GM19099 (cell line): ENCODE data around the gene OR7G1.

Experiments
- POLR2A ChIP-seq: IDR thresholded peaks from 3 replicates; pipeline ENCODE4 v1.6.1; 2011; ENCODE audit warnings: low read depth; ENCODE audit not compliant: insufficient read length; ENCODE audit errors: extremely low read depth

OR7G1 gene

DNA sequence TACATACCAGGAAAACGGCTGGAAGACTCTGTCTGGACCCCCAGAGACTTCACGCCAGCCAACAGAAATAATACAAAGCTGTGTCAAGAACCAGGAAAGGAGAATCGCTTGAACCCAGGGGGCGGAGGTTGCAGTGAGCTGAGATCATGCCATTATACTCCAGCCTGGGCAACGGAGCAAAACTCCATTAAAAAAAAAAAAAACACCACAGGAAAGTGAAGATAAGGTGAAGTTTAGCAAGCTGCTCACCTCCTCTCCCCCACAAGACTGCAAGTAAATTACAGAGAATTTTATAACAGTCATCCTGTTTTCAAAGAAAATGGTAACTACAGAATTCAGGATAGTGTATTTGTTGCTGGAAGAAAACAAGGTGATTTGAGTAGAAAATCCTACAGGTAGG lies 984 bp upstream of the OR7G1 start:
- TF ChIP-seq POLR2A: no peak

DNA sequence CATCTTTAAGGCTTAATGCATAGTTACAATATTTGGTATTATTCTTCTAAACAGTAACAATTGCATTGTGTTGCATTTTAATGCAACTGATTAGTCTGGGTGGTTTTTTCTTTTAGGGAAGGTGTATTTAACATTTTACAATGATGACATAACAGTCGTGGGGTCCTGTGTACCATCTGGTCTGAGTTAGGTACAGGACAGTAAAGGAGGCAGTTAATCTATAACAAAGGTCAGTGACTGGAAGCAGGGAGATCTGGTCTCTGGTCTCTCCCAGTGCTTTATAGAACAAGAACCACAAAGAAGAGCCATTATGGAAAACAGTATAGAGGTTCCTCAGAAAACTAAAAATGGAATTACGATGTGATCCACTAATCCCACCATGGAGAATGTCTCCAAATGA lies 5.6 kb downstream of the OR7G1 start:
- no peak for TF ChIP-seq POLR2A

DNA sequence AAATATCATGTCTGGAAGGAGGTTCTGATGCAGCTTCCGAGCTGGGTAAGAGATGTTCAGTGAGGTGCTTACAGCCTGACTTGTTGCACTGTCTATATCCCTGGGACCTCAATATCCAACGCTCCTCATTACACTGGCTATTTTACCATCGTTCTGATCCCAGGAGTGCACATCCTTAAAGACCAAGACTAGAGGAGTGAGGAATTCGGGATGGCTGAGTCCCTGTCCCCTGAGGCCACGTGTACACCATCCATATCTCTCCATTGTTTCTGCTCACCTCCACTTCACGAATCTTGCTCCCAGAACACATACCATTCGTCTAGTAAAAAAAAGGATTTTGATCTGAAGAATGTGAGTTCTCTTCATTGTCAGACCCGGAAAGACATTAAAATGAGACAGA lies 8.2 kb downstream of the OR7G1 start, which contains the start of gene OR7G2:
Gene OR7G2, minus strand, starts transcription at position 101 of the 400 bp plus-strand sequence. CDS start 4,232 bp downstream, outside the sequence.
- no peak for TF ChIP-seq POLR2A

DNA sequence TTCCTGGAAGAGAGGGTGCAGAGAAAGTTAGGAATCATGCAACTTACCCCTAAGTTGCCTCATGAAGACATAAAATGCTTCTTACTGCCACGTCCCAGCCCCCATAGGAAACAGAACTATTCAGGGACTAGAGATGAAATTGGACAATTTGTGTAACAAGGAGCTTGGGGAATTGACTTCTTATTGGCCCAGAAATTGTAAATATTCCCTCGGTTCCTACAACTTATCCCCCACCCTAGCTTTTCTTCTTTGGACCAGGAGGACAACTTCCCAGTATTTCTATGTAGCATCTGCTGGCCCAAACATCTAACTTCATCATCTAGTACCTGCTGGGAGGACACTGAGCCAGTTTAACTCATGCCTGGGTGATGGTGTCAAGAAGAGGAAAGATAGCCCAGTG lies 28.8 kb downstream of the OR7G1 start, which contains the start of gene OR1M1:
Gene OR1M1, plus strand, starts transcription at position 301 of the 400 bp plus-strand sequence. CDS start 6,184 bp downstream, outside the sequence.
- no peak for TF ChIP-seq POLR2A

DNA sequence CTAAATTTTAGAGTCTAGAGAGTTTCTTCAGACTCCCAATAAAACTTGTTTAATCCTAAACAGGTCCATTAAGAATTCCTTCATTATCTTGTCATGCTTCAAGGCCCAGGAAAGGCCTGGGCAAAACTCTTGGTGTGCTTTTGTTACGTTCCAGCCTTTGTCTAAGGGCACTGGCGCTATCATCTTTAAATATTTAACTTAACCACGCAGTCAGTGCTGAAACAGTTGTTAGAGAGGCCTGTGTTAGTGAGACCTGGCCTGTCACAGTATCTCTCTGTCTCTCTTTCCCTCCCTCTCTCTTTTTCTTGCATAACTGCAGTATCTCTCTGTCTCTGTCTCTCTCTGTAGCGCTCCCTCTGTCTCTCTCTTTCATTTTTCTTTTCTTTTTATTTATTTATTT lies 36.9 kb downstream of the OR7G1 start:
- TF ChIP-seq POLR2A: no peak

DNA sequence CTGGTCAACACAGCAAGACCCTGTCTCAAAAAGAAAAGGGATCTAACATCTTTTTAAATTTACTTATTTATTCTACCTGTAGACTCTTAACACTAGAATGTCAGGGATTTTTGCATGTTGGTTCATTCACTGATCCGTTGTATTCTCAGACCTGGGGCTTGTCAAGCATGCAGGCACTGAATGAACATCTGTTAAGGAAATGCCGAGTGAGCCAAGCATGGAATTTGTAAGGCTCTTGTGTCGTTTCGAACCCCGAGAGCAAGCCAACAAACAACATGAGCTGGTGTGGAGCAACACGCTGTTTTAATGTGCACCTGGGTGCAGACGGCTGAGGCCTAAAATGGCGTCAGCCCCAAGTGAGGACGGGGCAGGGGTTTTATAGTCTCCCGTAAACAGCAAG lies 38.7 kb downstream of the OR7G1 start:
- TF ChIP-seq POLR2A: no peak

DNA sequence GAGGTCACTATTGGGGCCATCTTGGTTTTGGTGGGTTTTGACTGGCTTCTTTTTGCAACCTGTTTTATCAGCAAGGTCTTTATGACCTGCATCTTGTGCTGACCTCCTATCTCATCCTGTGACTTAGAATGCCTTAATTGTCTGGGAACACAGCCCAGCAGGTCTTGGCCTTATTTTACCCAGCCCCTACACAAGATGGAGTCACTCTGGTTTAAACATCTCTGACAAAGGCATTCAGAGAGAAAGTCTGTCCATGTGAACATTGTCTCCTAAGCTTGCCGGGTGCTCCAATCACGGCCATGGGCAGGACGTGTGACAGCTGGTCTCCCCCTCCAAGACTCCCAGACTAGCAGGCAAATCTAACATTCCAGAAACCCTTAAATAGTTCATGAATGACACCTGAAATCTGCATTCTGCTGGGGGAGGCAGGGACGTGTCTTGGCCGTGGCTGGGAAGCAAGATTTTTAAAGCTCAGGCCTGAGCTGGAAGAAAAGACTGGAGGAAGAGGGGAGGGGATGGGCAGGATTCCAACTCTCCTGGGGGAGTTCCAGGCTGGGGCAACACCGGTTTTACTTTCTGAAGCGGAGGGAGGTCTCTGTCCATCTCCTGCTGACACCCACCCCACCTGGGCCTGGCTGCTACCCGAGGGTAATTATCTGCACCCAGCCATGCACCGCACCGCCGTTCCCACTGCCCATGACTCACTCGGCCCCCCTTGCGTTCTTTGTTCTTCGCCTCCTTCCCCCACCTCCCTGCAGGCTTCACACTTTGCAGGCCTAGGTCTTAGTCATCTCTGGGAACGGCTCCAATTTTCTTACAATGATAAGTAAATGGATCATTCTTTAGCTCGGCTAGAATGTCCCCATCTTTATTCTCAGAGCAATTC lies 40.3 kb downstream of the OR7G1 start:
- TF ChIP-seq POLR2A: no peak

DNA sequence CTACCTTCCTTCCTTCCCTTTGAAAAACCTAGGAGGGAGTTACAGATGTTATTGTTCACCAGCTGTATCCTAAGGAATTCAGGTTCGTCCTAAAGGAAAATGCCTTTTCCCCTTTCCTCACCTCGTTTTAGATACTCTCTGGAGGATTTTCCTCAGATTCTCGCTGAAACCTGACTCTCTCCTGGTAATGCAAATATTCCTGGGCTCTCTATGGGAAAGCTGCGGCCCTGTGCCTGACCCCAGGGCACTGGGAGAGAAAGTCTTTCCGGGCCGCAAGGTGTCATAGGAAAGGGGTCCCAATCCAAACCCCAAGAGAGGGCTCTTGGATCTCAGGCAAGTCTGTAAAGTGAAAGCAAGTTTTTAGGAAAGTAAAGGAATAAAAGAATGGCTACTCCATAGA lies 41.8 kb downstream of the OR7G1 start:
- no peak for TF ChIP-seq POLR2A

DNA sequence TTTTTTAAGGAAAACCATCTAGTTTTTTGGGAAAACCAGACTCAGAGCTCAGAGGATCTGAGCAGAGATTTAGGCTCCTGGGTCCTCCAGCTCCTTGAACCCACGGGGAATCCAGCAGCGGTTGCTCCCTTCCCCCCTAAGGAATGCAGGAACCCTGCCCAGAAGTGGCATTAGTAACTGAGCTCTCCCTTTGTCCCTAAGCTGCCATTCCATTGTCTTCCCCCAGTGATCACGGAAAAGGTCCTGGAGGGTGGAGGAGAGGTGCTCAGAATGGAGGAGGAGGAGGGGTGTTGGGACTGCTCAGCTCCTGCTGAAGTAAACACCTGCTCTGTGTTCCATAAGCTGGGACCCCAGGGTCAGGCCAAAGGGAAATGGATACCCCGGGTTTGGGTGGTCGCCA lies 45.5 kb downstream of the OR7G1 start:
- TF ChIP-seq POLR2A: no peak

DNA sequence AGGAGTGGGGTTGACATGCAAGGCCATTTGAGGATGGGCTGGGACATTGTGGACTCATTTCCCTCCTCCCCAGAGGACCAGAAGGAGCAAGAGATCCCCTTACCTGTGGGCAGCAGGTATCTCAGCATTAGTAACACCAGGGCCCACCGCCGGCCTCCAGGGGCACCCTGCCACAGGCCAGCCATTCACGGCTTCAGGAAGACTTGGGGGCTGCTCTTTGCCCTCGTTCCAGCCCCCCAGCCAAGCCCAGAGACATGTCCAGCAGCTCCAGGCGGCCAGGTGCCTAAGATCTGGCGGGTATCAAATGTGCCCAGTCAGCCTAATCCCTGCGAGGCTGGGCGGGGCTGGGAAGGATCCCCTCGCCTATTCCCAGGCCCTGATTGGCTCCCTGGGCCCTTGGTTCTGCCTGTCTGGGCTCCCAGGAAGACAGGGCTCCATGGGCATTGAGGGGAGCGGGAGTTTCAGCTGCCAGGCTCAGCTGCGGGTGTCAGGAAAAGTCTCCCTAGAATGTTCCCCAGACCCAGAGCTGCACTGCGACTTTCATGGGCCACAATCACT lies 50.0 kb downstream of the OR7G1 start:
- no peak for TF ChIP-seq POLR2A
